ENCODE measurements around the gene BGN.

Gene BGN

GRCh38 chrX:153478746-153479145 is 16.0 kb upstream of the BGN start:
- DNase-seq (ENCODE audit: low spot score) = no peak
- TF ChIP-seq, protein P1, sequence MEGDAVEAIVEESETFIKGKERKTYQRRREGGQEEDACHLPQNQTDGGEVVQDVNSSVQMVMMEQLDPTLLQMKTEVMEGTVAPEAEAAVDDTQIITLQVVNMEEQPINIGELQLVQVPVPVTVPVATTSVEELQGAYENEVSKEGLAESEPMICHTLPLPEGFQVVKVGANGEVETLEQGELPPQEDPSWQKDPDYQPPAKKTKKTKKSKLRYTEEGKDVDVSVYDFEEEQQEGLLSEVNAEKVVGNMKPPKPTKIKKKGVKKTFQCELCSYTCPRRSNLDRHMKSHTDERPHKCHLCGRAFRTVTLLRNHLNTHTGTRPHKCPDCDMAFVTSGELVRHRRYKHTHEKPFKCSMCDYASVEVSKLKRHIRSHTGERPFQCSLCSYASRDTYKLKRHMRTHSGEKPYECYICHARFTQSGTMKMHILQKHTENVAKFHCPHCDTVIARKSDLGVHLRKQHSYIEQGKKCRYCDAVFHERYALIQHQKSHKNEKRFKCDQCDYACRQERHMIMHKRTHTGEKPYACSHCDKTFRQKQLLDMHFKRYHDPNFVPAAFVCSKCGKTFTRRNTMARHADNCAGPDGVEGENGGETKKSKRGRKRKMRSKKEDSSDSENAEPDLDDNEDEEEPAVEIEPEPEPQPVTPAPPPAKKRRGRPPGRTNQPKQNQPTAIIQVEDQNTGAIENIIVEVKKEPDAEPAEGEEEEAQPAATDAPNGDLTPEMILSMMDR (IDR thresholded peaks at IDR 0.05; ENCODE audit: extremely low read depth, insufficient read depth, missing control alignments) = no peak
- in situ Hi-C loops (cut with MboI; ENCODE audit: low pct_unique_long_range_greater_than_20kb, low sequenced_read_pairs, unreplicated experiment) = no loop called here

DNA sequence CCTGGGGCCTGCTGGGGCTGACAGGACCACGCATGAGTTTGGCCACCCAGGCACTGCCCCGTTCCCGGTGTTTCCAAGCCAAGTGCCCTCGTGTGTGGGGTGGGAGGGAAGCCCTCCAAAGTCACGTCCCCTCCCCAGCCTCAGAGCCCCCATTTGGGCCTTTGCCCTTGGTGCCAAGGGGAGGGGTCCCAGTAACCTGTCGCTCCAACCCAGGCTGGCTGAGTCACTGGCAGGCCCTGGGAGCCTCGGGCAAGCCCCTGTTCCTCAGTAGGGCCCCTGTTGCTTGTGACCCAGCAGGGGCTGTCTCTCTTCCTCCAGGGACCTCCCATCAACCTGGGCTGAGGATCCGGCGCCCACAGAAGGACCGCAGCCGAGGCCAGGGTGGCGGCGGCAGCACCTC is 13.7 kb upstream of the BGN start:
- TF ChIP-seq, protein P1 (IDR thresholded peaks at IDR 0.05; ENCODE audit: extremely low read depth, insufficient read depth, missing control alignments) = no peak
- no peak for DNase-seq (ENCODE audit: low spot score)
- in situ Hi-C loops (cut with MboI; ENCODE audit: low pct_unique_long_range_greater_than_20kb, low sequenced_read_pairs, unreplicated experiment) = no loop called here

DNA sequence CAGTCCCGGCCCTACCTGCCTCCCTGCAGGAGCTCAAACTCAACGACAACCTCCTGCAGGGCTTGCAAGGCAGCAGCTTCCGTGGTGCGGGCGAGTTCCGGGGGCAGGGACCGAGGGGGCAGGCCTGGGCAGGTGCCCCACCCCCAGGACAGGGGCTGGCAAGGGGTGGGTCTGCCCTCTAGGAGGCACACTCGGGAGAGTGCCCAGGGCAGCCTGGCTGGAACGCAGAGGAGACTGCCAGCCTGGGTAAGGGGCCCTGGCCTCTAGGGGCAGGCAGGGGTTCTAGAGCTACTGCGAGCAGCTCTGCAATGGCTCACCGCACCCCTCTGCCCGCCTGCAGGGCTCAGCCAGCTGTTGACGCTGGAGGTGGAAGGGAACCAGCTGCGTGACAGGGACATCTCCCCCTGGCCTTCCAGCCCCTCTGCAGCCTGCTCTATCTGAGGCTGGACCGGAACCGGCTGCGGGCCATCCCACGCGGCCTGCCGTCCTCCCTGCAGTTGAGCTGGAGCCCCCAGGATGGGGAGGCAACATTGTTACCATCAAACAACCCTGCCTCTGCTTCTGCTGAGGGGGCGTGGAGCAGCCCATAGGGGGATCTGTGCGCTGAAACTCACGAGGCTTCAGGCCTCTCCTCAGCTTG is 12.3 kb upstream of the BGN start:
- in situ Hi-C loops (cut with MboI; ENCODE audit: low pct_unique_long_range_greater_than_20kb, low sequenced_read_pairs, unreplicated experiment) = no loop called here
- no peak for DNase-seq (ENCODE audit: low spot score)
- TF ChIP-seq, protein P1 (IDR thresholded peaks at IDR 0.05; ENCODE audit: extremely low read depth, insufficient read depth, missing control alignments) = no peak

DNA sequence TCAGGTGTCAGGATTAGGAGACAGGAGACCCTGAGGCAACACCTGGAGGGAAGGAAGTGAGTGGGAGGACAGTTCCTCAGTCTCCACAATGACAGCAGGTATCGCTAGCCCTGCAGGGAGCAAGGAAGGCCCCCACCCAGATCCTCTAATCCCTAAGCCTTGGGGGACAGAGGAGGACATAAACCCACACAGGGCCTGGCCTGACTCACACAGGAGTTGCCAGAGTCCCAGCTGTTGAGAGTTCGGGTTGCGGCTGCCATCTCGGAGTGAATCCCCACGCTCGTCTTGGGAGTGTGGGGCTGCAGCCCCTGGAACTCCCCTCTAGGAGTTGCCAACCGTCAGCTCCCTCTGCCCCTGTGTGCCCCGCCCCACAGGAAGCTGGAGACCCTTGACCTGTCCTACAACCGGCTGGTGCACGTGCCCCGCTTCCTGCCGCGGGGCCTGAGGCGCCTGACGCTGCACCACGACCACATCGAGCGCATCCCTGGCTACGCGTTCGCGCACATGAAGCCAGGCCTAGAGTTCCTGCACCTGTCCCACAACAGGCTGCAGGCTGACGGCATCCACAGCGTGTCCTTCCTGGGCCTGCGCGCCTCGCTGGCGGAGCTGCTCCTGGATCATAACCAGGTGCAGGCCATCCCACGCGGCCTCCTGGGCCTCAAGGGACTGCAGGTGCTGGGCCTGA is 9.2 kb upstream of the BGN start:
- TF ChIP-seq, protein P1 (IDR thresholded peaks at IDR 0.05; ENCODE audit: extremely low read depth, insufficient read depth, missing control alignments) = no peak
- in situ Hi-C loops (cut with MboI; ENCODE audit: low pct_unique_long_range_greater_than_20kb, low sequenced_read_pairs, unreplicated experiment) = no loop called here
- no peak for DNase-seq (ENCODE audit: low spot score)

DNA sequence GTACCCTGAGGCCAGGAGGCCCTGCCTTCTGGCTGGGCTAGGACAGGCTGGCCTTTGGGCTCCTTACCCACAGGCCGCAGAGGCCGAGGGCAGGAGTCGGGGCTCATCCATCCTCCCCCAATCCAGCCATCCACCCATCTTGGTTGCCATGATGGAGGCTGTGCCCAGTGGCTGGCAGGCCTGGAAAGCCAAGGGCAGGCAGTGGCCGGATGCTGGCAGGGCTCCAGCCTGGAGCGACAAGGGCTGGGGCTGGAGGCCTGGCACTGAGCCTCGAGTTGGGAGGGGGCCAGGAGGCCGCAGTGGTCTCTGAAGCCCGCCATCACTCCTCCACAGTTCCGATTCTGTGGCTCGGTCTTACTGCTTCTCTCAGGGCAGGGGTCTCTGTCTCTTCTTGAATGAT is 8.6 kb upstream of the BGN start:
- TF ChIP-seq, protein P1 (IDR thresholded peaks at IDR 0.05; ENCODE audit: extremely low read depth, insufficient read depth, missing control alignments) = no peak
- in situ Hi-C loops (cut with MboI; ENCODE audit: low pct_unique_long_range_greater_than_20kb, low sequenced_read_pairs, unreplicated experiment) = no loop called here
- DNase-seq (ENCODE audit: low spot score) = no peak

DNA sequence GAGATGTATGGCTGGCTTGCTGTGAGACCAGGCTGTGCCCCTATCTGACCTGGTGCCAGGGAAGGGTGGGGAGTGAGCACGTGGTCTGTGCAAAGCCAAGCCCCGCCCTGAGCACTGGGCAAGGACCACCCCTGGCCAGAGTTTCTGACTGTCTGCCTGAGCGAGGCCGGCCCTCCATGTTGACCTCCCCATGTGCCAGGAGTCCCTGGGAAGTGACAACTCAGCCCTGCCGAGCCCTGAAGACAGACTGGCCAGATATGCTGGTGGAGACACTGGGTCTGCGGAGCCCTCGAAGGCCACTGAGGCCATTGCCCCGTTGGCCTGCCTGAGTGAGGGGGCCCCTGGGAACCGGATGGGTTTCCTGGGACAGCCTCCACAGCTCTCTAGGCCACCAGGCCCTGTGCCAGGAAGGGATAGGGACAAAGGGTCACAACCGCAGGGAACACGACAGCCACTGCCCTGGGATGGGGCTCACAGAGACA is 7.1 kb upstream of the BGN start:
- TF ChIP-seq, protein P1 (IDR thresholded peaks at IDR 0.05; ENCODE audit: extremely low read depth, insufficient read depth, missing control alignments) = no peak

More for the DNA sequence above, 7.1 kb upstream of the BGN start:
- in situ Hi-C loops (cut with MboI; ENCODE audit: low pct_unique_long_range_greater_than_20kb, low sequenced_read_pairs, unreplicated experiment) = no loop called here
- no peak for DNase-seq (ENCODE audit: low spot score)
